Transverse colon (tissue), 4 donors: ENCODE measurements around the gene ATP8A1. TPM values are rescaled to one million over a fixed set of nuclear protein-coding genes. Genes with fewer than 3 reads are reported as not detected.

Experiments used
- DNase-seq: peaks from one replicate; pipeline ENCODE4 v3.0.0-alpha.2; 2019
- H3K27ac ChIP-seq, 4 donors: fragments of 200-600 bp; sonication (generic); 2 replicates each; pipeline ENCODE4 v1.5.1; 2016 to 2018; ENCODE audit warnings: inconsistent platforms in 4 of 4
- H3K27me3 ChIP-seq: fragments of 200-600 bp; sonication (generic); 2 replicates; pipeline ENCODE4 v1.5.1; 2017; ENCODE audit warnings: inconsistent platforms
- H3K36me3 ChIP-seq, 4 donors: fragments of 200-600 bp; sonication (generic); 2 replicates each; pipeline ENCODE4 v1.5.1; 2017 to 2019; ENCODE audit warnings: inconsistent platforms in 4 of 4
- H3K4me1 ChIP-seq, 4 donors: fragments of 200-600 bp; sonication (generic); 2 replicates each; pipeline ENCODE4 v1.5.1; 2017 to 2020; ENCODE audit warnings: inconsistent platforms in 4 of 4
- H3K4me3 ChIP-seq, 4 donors: fragments of 200-600 bp; sonication (generic); 1 replicate in 1 of 4; 2 replicates in 3 of 4; pipeline versions ENCODE4 v1.5.1 to v1.6.1; 2017 to 2019; ENCODE audit warnings: inconsistent platforms in 4 of 4
- H3K9me3 ChIP-seq, 2 donors: fragments of 200-600 bp; sonication (generic); 2 replicates each; pipeline ENCODE4 v1.5.1; 2017 to 2019; ENCODE audit warnings: inconsistent platforms in 2 of 2
- CTCF ChIP-seq, 5 experiments: fragments of 200-600 bp in 3 of 5; fragments of 450-650 bp in 2 of 5; sonication (generic) in 3 of 5; IDR thresholded peaks; 1 replicate in 2 of 5; 2 replicates in 3 of 5; pipeline ENCODE4 v1.5.1; 2016 to 2017; ENCODE audit warnings: antibody characterized with exemption in 5 of 5, inconsistent platforms in 3 of 5, mild to moderate bottlenecking in 2 of 5, moderate library complexity in 1 of 5
- EP300 ChIP-seq: sonication (generic); formaldehyde crosslinking; IDR thresholded peaks from one replicate; pipeline ENCODE4 v1.6.1; 2017; ENCODE audit warnings: antibody characterized with exemption, low read depth
- POLR2A ChIP-seq: fragments of 450-650 bp; IDR thresholded peaks from one replicate; pipeline ENCODE4 v1.6.1; 2016; ENCODE audit warnings: antibody characterized with exemption, mild to moderate bottlenecking, moderate library complexity
- POLR2AphosphoS5 ChIP-seq, 3 donors: sonication (generic); formaldehyde crosslinking; IDR thresholded peaks; one replicate each; pipeline ENCODE4 v1.6.1; 2016; ENCODE audit warnings: antibody characterized with exemption in 3 of 3
- WGBS, 2 donors: methylation state at CpG; one replicate each; pipeline ENCODE4 v1.1.5; 2018; ENCODE audit warnings: low coverage in 1 of 2; 5-methylcytosine and 5-hydroxymethylcytosine counted together
- in situ Hi-C, 4 donors: fragments of 200-750 bp; cut with MboI; loops; one replicate each; pipeline versions ENCODE4 v1.15.0 to v1.15.1; 2017; ENCODE audit warnings: low sequenced_read_pairs in 3 of 4, low pct_ligation_motif_present in 1 of 4, low pct_unique_long_range_greater_than_20kb in 1 of 4
- intact Hi-C: fragments of 100-400 bp; cut with DNase I; formaldehyde crosslinking; loops from one replicate; pipeline ENCODE4 v1.15.1; 2023; ENCODE audit warnings: low total_unique reads
- total RNA-seq, 4 donors: library from RNA; depleted of rRNA; stranded (reverse); fragments of >200 nt; gene quantifications; one replicate each; pipeline ENCODE4 v1.1.0, GENCODE V29; 2016

The ATP8A1 gene
- total RNA-seq, 4 donors from 2014 or later = 72.2 to 255 (median 166) TPM

DNA sequence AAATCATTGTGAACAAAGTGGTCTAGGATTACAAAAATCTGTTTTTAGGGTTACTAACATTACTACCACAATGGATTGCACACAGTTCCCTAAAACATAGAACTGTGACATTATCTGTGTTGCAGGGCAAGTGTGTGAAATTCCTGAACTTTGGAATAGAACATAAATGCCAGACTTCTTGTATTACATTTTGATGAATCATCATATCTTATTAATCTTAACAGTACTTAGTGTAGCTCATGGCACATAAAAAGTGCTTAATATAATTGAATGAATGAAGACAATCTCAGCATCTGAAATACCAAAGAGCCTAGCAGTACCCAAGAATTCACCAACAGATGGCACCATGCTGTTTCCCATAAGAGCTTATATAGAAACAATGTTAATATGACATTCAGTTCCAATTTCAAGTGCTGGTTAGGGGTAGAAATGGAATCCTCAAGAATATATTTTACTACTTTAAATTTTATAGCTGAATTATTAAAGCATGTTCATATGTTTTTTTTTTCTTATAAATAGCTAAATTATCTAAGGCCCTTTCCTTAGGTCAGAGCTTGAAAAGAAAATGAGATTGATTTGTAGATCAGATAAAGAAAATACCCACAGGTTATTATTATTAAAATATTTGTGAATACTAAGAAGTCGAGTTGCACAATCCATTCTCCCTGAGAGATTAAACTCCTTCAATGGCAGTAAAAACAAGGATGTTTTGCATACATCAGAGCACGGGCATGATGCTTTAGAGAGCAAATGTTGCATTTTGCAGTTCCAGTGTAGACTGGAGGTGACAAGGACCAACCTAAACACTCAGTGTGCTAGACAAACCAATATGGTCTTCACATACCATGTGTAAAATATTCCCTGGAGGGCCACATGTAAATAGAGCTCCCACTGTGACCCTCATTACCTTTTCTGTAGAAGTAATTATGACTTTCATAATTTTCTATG, 285.3 kb downstream of the ATP8A1 start:
- H3K27me3 ChIP-seq = no peaks in the 10 kb centered on the region
- 0 to 56% methylated on average over 1 to 2 of the region's 2 CpGs for WGBS, 2 donors
- TF ChIP-seq POLR2AphosphoS5 (IDR thresholded peaks at IDR 0.05) (no peak), CTCF (IDR thresholded peaks at IDR 0.05) (peak; percentile 26 to 49 (median 37))
- H3K4me1 ChIP-seq = no peaks in the 10 kb centered on the region
- DNase-seq = no peak
- H3K27ac ChIP-seq = no peak overlapping the region
- H3K36me3 ChIP-seq = no peaks in the 10 kb centered on the region
- intact Hi-C loops = no loop called here
- in situ Hi-C loops = no loop called here
- H3K4me3 ChIP-seq = no peak overlapping the region
- H3K9me3 ChIP-seq = no peaks in the 10 kb centered on the region

DNA sequence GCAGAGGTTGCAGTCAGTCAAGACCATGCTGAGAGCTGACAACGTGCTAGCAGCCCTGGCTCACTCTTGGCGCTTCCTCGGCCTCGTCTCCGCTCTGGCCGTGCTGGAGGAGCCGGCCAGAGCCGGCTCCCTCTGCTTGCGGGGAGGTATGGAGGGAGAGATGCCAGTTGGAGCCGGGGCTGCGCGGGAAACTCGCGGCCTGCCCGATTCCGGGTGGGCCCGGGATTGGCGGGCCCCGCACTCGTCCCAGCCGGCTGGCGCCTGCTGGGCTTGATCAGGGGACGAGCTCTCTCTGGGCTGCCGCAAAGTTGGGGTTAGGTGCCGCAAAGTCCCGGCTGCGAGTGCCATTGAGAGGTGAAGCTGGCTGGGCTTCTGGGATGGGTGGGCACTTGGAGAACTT, 287.4 kb downstream of the ATP8A1 start:
- H3K4me3 ChIP-seq = no peak overlapping the region
- in situ Hi-C loops = no loop called here
- intact Hi-C loops = no loop called here
- H3K27me3 ChIP-seq = no peaks in the 10 kb centered on the region
- WGBS, 2 donors = 94% methylated on average over 27 of the region's 27 CpGs; no CpG with 5 or more reads in 1 of the 2 donors
- TF ChIP-seq POLR2AphosphoS5 (IDR thresholded peaks at IDR 0.05) (no peak), POLR2A (no peak), EP300 (no peak), CTCF (IDR thresholded peaks at IDR 0.05) (no peak)
- no peak for DNase-seq
- H3K9me3 ChIP-seq = no peaks in the 10 kb centered on the region
- no peaks in the 10 kb centered on the region for H3K4me1 ChIP-seq
- no peak overlapping the region for H3K27ac ChIP-seq
- no peaks in the 10 kb centered on the region for H3K36me3 ChIP-seq

DNA sequence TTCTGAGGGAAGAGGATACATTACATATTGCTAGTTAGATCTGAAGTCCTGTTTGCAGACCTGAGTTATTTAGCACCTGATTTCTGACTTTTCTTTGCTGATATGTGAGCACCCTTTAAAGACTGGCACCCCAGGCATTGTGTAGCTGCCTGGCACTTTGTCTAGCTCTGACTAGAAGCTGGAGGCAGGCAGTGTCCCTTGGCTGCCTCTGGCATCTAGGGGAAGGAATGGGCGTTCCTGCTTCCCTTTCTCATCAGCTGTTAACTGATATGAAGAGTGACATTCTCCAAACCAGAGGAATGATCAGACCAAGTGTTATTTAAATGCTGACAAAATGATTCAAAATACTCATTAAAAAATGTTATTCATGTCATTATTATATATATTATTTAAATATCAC, 289.9 kb downstream of the ATP8A1 start:
- intact Hi-C loops = no loop called here
- 50 to 69% methylated on average over 1 of the region's 1 CpG for WGBS, 2 donors

More for the DNA sequence above, 289.9 kb downstream of the ATP8A1 start:
- in situ Hi-C loops = no loop called here
- TF ChIP-seq EP300 (no peak), CTCF (IDR thresholded peaks at IDR 0.05) (no peak), POLR2AphosphoS5 (IDR thresholded peaks at IDR 0.05) (no peak), POLR2A (no peak)
- no peaks in the 10 kb centered on the region for H3K4me1 ChIP-seq
- no peaks in the 10 kb centered on the region for H3K27me3 ChIP-seq
- H3K4me3 ChIP-seq = no peak overlapping the region
- DNase-seq = no peak
- H3K27ac ChIP-seq = no peak overlapping the region
- no peaks in the 10 kb centered on the region for H3K9me3 ChIP-seq
- H3K36me3 ChIP-seq = no peaks in the 10 kb centered on the region
